HepG2 (cell line): ENCODE measurements around the gene FAM219A. TPM values are rescaled to one million over a fixed set of nuclear protein-coding genes. Genes with fewer than 3 reads are reported as not detected.
A peak's percentile ranks its signal among the peaks of the same experiment; 100 is the strongest.

Experiments used
- ARID5B ChIP-seq: IDR thresholded peaks from 2 replicates; pipeline ENCODE4 v1.4.0; 2020; ENCODE audit warnings: mild to moderate bottlenecking, missing genetic modification reagents
- ATF1 ChIP-seq: IDR thresholded peaks from 2 replicates; pipeline ENCODE4 v1.6.1; 2016; ENCODE audit warnings: mild to moderate bottlenecking, control low read depth
- BRF2 ChIP-seq: sonication (generic); formaldehyde crosslinking; IDR thresholded peaks from 2 replicates; pipeline ENCODE4 v1.8.1; 2022; ENCODE audit warnings: mild to moderate bottlenecking, missing genetic modification reagents
- CCDC6 ChIP-seq: sonication (generic); formaldehyde crosslinking; IDR thresholded peaks from 2 replicates; pipeline ENCODE4 v1.8.1; 2022; ENCODE audit warnings: mild to moderate bottlenecking, missing genetic modification reagents, moderate library complexity
- DPF2 ChIP-seq: sonication (generic); formaldehyde crosslinking; IDR thresholded peaks from 2 replicates; pipeline ENCODE4 v1.4.0; 2020; ENCODE audit warnings: mild to moderate bottlenecking, low read depth, missing genetic modification reagents, borderline replicate concordance
- ELF1 ChIP-seq: sonication (generic); formaldehyde crosslinking; IDR thresholded peaks from 2 replicates; pipeline ENCODE4 v1.4.0; 2020; ENCODE audit warnings: missing genetic modification reagents
- KDM2A ChIP-seq: sonication (generic); formaldehyde crosslinking; IDR thresholded peaks from 2 replicates; pipeline ENCODE4 v1.4.0; 2020; ENCODE audit warnings: low read depth, missing genetic modification reagents, borderline replicate concordance
- LRRFIP1 ChIP-seq: sonication (generic); formaldehyde crosslinking; conservative IDR thresholded peaks from 2 replicates; pipeline ENCODE4 v1.4.0; 2020; ENCODE audit warnings: missing genetic modification reagents
- MATR3 ChIP-seq: sonication (generic); formaldehyde crosslinking; IDR thresholded peaks from 2 replicates; pipeline ENCODE4 v1.4.0; 2020; ENCODE audit warnings: missing genetic modification reagents
- MED1 ChIP-seq: sonication (generic); formaldehyde crosslinking; IDR thresholded peaks from 2 replicates; pipeline ENCODE4 v1.4.0; 2020; ENCODE audit warnings: missing genetic modification reagents
- MLLT10 ChIP-seq: sonication (generic); formaldehyde crosslinking; IDR thresholded peaks from 2 replicates; pipeline ENCODE4 v1.4.0; 2020; ENCODE audit warnings: missing genetic modification reagents
- MXD3 ChIP-seq: IDR thresholded peaks from 2 replicates; pipeline ENCODE4 v1.6.1; 2016; ENCODE audit warnings: mild to moderate bottlenecking, missing biosample characterization, missing genetic modification reagents
- NR2F6 ChIP-seq, 2 experiments: IDR thresholded peaks; 2 replicates each; pipeline ENCODE4 v1.6.1; 2016; ENCODE audit warnings: antibody characterized with exemption in 1 of 2, mild to moderate bottlenecking in 1 of 2
- PCBP2 ChIP-seq: fragments of 200-400 bp; formaldehyde crosslinking; optimal IDR thresholded peaks from 2 replicates; pipeline ENCODE3; 2018; ENCODE audit warnings: low read length, low read depth; ENCODE audit not compliant: poor library complexity, severe bottlenecking
- POLR2G ChIP-seq: fragments of 200-400 bp; formaldehyde crosslinking; IDR thresholded peaks from 2 replicates; pipeline ENCODE4 v1.6.1; 2018; ENCODE audit warnings: mild to moderate bottlenecking, low read depth, low read length, moderate library complexity
- SOX5 ChIP-seq: IDR thresholded peaks from 2 replicates; pipeline ENCODE4 v1.6.1; 2016; ENCODE audit warnings: borderline replicate concordance
- SPEN ChIP-seq: sonication (generic); formaldehyde crosslinking; IDR thresholded peaks from 2 replicates; pipeline ENCODE4 v1.5.1; 2020; ENCODE audit warnings: low read depth, mild to moderate bottlenecking, missing genetic modification reagents
- ZNF550 ChIP-seq: sonication (generic); formaldehyde crosslinking; IDR thresholded peaks from 2 replicates; pipeline ENCODE4 v1.4.0; 2020; ENCODE audit warnings: mild to moderate bottlenecking, missing genetic modification reagents, borderline replicate concordance
- polyA plus RNA-seq, 8 experiments: library from polyadenylated mRNA; depleted of rRNA in 3 of 8; stranded (reverse) in 7 of 8; unstranded in 1 of 8; fragments of >200 nt; fragmentation: Illumina TruSeq in 4 of 8; extraction: Trizol in 4 of 8; gene quantifications; 2 replicates each; pipeline versions ENCODE4 v1.2.1 to v1.2.3, GENCODE V29; 2011 to 2016; ENCODE audit warnings: low read depth in 4 of 8, missing spikeins in 1 of 8, mixed read lengths in 1 of 8; ENCODE audit not compliant: insufficient read depth in 1 of 8
- total RNA-seq, 5 experiments: library from RNA; depleted of rRNA; stranded (reverse); fragments of >200 nt; fragmentation: Illumina TruSeq; extraction: Trizol; gene quantifications; 2 replicates each; pipeline ENCODE4 v1.2.3, GENCODE V29; 2016; ENCODE audit warnings: low read depth in 1 of 5

The FAM219A gene
- total and polyA plus RNA-seq, 2 of the 13 experiments (the other 11 are each of a cell fraction or from before 2014, with no cell fraction given), result 3.9 to 6.4 TPM

GRCh38 chr9:34376596-34377403 lies 81.6 kb downstream of the FAM219A start, which contains the start of gene MYORG (continued):
- TF ChIP-seq ZNF550 (CRISPR knock-in tag) (no peak), CCDC6 (CRISPR knock-in tag) (no peak), MLLT10 (CRISPR knock-in tag) (no peak), BRF2 (CRISPR knock-in tag) (no peak), POLR2G (peak; percentile 90), MED1 (CRISPR knock-in tag) (peak; percentile 75), SOX5 (peak; percentile 6), ATF1 (CRISPR knock-in tag) (peak; percentile 49; the same call in 1 of the 2 replicates), ELF1 (peak; percentile 69), NR2F6 (IDR thresholded peaks at IDR 0.05) (0 out of 2 replicates have a peak, but pooled peaks have one; percentile 17), NR2F6 (CRISPR knock-in tag; IDR thresholded peaks at IDR 0.05) (peak; percentile 79), MXD3 (CRISPR knock-in tag) (peak; percentile 10; the same call in 1 of the 2 replicates), MATR3 (CRISPR knock-in tag) (no peak), ARID5B (no peak; the same call in none of the 2 replicates), KDM2A (CRISPR knock-in tag) (peak; percentile 67; the same call in 1 of the 2 replicates), SPEN (no peak; the same call in 1 of the 2 replicates), DPF2 (CRISPR knock-in tag) (no peak), PCBP2 (no peak), LRRFIP1 (no peak)
